ENCODE results near the gene PTGER1.
A peak's percentile ranks its signal among the peaks of the same experiment; 100 is the strongest.

The PTGER1 gene

GRCh38 chr19:14440049-14440448, 35.1 kb downstream of the PTGER1 start:
- no peaks in the 10 kb centered on the region for H3K27me3 ChIP-seq (ENCODE audit: control insufficient read depth, insufficient read depth, low read length)
- peaks cover 19% of the 10 kb centered on the region for H3K36me3 ChIP-seq (ENCODE audit: control insufficient read depth, insufficient read depth, low read length)
- H3K4me3 ChIP-seq (ENCODE audit: low read length), result peak overlapping the region; percentile 40
- H3K9ac ChIP-seq (ENCODE audit: low read length), result no peak overlapping the region
- H3K4me1 ChIP-seq (ENCODE audit: control insufficient read depth, insufficient read depth, low read length), result no peaks in the 10 kb centered on the region
- no peak overlapping the region for H3K27ac ChIP-seq (ENCODE audit: low read depth, low read length)

- no peaks in the 10 kb centered on the region for H3K27me3 ChIP-seq (ENCODE audit: control insufficient read depth, insufficient read depth, low read length)
- H3K9ac ChIP-seq (ENCODE audit: low read length), result no peak overlapping the region
- no peak overlapping the region for H3K4me3 ChIP-seq (ENCODE audit: low read length)
- peaks cover 6% of the 10 kb centered on the region for H3K4me1 ChIP-seq (ENCODE audit: control insufficient read depth, insufficient read depth, low read length)
- H3K27ac ChIP-seq (ENCODE audit: low read depth, low read length), result no peak overlapping the region
- H3K36me3 ChIP-seq (ENCODE audit: control insufficient read depth, insufficient read depth, low read length), result peaks cover 13% of the 10 kb centered on the region
Measured at GRCh38 chr19:14439014-14439413, 36.1 kb downstream of the PTGER1 start.

- no peaks in the 10 kb centered on the region for H3K27me3 ChIP-seq (ENCODE audit: control insufficient read depth, insufficient read depth, low read length)
- no peak overlapping the region for H3K4me3 ChIP-seq (ENCODE audit: low read length)
- H3K9ac ChIP-seq (ENCODE audit: low read length), result no peak overlapping the region
- H3K36me3 ChIP-seq (ENCODE audit: control insufficient read depth, insufficient read depth, low read length), result peaks cover 1% of the 10 kb centered on the region
- H3K4me1 ChIP-seq (ENCODE audit: control insufficient read depth, insufficient read depth, low read length), result peaks cover 12% of the 10 kb centered on the region
- H3K27ac ChIP-seq (ENCODE audit: low read depth, low read length), result no peak overlapping the region
Measured at GRCh38 chr19:14437578-14438140, 37.5 kb downstream of the PTGER1 start.

- no peak overlapping the region for H3K9ac ChIP-seq (ENCODE audit: low read length)
- H3K27me3 ChIP-seq (ENCODE audit: control insufficient read depth, insufficient read depth, low read length), result no peaks in the 10 kb centered on the region
- peaks cover 13% of the 10 kb centered on the region for H3K4me1 ChIP-seq (ENCODE audit: control insufficient read depth, insufficient read depth, low read length)
- H3K36me3 ChIP-seq (ENCODE audit: control insufficient read depth, insufficient read depth, low read length), result no peaks in the 10 kb centered on the region
- peak overlapping the region; percentile 79 for H3K4me3 ChIP-seq (ENCODE audit: low read length)
- peak overlapping the region; percentile 75 for H3K27ac ChIP-seq (ENCODE audit: low read depth, low read length)
Measured at GRCh38 chr19:14435320-14436050, 39.7 kb downstream of the PTGER1 start.

GRCh38 chr19:14434543-14435319, 40.4 kb downstream of the PTGER1 start:
- H3K9ac ChIP-seq (ENCODE audit: low read length), result peak overlapping the region; percentile 17
- no peaks in the 10 kb centered on the region for H3K36me3 ChIP-seq (ENCODE audit: control insufficient read depth, insufficient read depth, low read length)
- peak overlapping the region; percentile 79 for H3K4me3 ChIP-seq (ENCODE audit: low read length)
- peaks cover 13% of the 10 kb centered on the region for H3K4me1 ChIP-seq (ENCODE audit: control insufficient read depth, insufficient read depth, low read length)
- no peaks in the 10 kb centered on the region for H3K27me3 ChIP-seq (ENCODE audit: control insufficient read depth, insufficient read depth, low read length)
- peak overlapping the region; percentile 75 for H3K27ac ChIP-seq (ENCODE audit: low read depth, low read length)

GRCh38 chr19:14433554-14434501, 41.3 kb downstream of the PTGER1 start:
- H3K4me3 ChIP-seq (ENCODE audit: low read length), result peak overlapping the region; percentile 79
- H3K4me1 ChIP-seq (ENCODE audit: control insufficient read depth, insufficient read depth, low read length), result peaks cover 13% of the 10 kb centered on the region
- H3K9ac ChIP-seq (ENCODE audit: low read length), result peak overlapping the region; percentile 62
- no peaks in the 10 kb centered on the region for H3K27me3 ChIP-seq (ENCODE audit: control insufficient read depth, insufficient read depth, low read length)
- peak overlapping the region; percentile 75 for H3K27ac ChIP-seq (ENCODE audit: low read depth, low read length)
- no peaks in the 10 kb centered on the region for H3K36me3 ChIP-seq (ENCODE audit: control insufficient read depth, insufficient read depth, low read length)

- Histone ChIP-seq H3K27ac (ENCODE audit: low read depth, low read length) (peak within 1 kb of the TSS; percentile 75), H3K9ac (ENCODE audit: low read length) (peak within 1 kb of the TSS; percentile 62), H3K36me3 (ENCODE audit: control insufficient read depth, insufficient read depth, low read length) (no peaks in the 10 kb centered on the region), H3K4me3 (ENCODE audit: low read length) (peak within 1 kb of the TSS; percentile 79), H3K4me1 (ENCODE audit: control insufficient read depth, insufficient read depth, low read length) (peaks cover 13% of the 10 kb centered on the region), H3K27me3 (ENCODE audit: control insufficient read depth, insufficient read depth, low read length) (no peaks in the 10 kb centered on the region)
Measured at GRCh38 chr19:14432791-14433553, 42.2 kb downstream of the PTGER1 start, which contains the start of gene PKN1. Gene PKN1 (plus strand): TSS chr19:14433306. CDS start chr19:14433522, 216 bp downstream.

GRCh38 chr19:14430712-14431111, 44.4 kb downstream of the PTGER1 start:
- H3K36me3 ChIP-seq (ENCODE audit: control insufficient read depth, insufficient read depth, low read length), result no peaks in the 10 kb centered on the region
- H3K9ac ChIP-seq (ENCODE audit: low read length), result no peak overlapping the region
- no peaks in the 10 kb centered on the region for H3K27me3 ChIP-seq (ENCODE audit: control insufficient read depth, insufficient read depth, low read length)
- no peak overlapping the region for H3K27ac ChIP-seq (ENCODE audit: low read depth, low read length)
- H3K4me3 ChIP-seq (ENCODE audit: low read length), result no peak overlapping the region
- H3K4me1 ChIP-seq (ENCODE audit: control insufficient read depth, insufficient read depth, low read length), result peaks cover 13% of the 10 kb centered on the region

- H3K27me3 ChIP-seq (ENCODE audit: control insufficient read depth, insufficient read depth, low read length), result no peaks in the 10 kb centered on the region
- H3K9ac ChIP-seq (ENCODE audit: low read length), result no peak overlapping the region
- no peaks in the 10 kb centered on the region for H3K36me3 ChIP-seq (ENCODE audit: control insufficient read depth, insufficient read depth, low read length)
- no peak overlapping the region for H3K27ac ChIP-seq (ENCODE audit: low read depth, low read length)
- no peak overlapping the region for H3K4me3 ChIP-seq (ENCODE audit: low read length)
- peaks cover 6% of the 10 kb centered on the region for H3K4me1 ChIP-seq (ENCODE audit: control insufficient read depth, insufficient read depth, low read length)
Measured at GRCh38 chr19:14428882-14429416, 46.2 kb downstream of the PTGER1 start.

GRCh38 chr19:14427461-14427860, 47.7 kb downstream of the PTGER1 start:
- Histone ChIP-seq H3K27me3 (ENCODE audit: control insufficient read depth, insufficient read depth, low read length) (no peaks in the 10 kb centered on the region), H3K36me3 (ENCODE audit: control insufficient read depth, insufficient read depth, low read length) (no peaks in the 10 kb centered on the region), H3K4me1 (ENCODE audit: control insufficient read depth, insufficient read depth, low read length) (no peaks in the 10 kb centered on the region), H3K4me3 (ENCODE audit: low read length) (no peak overlapping the region), H3K27ac (ENCODE audit: low read depth, low read length) (no peak overlapping the region), H3K9ac (ENCODE audit: low read length) (no peak overlapping the region)

GRCh38 chr19:14425696-14426138, 49.4 kb downstream of the PTGER1 start:
- no peak overlapping the region for H3K9ac ChIP-seq (ENCODE audit: low read length)
- H3K4me1 ChIP-seq (ENCODE audit: control insufficient read depth, insufficient read depth, low read length), result no peaks in the 10 kb centered on the region
- no peak overlapping the region for H3K27ac ChIP-seq (ENCODE audit: low read depth, low read length)
- no peaks in the 10 kb centered on the region for H3K36me3 ChIP-seq (ENCODE audit: control insufficient read depth, insufficient read depth, low read length)
- H3K4me3 ChIP-seq (ENCODE audit: low read length), result no peak overlapping the region
- H3K27me3 ChIP-seq (ENCODE audit: control insufficient read depth, insufficient read depth, low read length), result no peaks in the 10 kb centered on the region

All from rectal smooth muscle tissue (tissue), 1 donor.